ENCODE measurements around the gene EPC1. TPM values are rescaled to one million over a fixed set of nuclear protein-coding genes. Genes with fewer than 3 reads are reported as not detected.
"Not testable (repeated sequence)": the region's sequence is repeated elsewhere in the genome, so short reads cannot be mapped to it uniquely, and the experiment has no call there.

The EPC1 gene
- total and polyA plus RNA-seq, 12 donors = 8.4 to 25.4 (median 19.0) TPM

DNA sequence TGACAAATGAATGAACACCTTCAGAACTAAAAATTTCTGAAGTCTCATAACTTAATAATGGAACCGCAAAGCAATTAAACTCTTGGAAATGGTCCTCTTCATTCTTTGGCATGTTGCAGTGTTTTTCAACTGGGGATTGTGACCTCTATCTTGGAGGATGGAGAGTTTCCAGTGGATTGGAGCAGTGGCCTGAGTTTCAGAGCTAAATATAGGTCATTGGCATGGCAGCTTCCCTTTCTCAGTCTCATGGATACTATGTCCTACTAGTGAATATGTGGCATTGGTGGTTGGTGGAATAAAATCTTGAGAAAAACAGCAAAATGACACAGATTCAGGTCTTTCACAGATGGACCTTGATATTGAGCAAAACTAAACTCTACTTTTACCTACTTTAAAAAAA is 24.1 kb upstream of the EPC1 start:
- Histone ChIP-seq H3K27me3 (no peaks in the 10 kb centered on the region), H3K4me1 (peaks cover 0 to 84% (median 50%) of the 10 kb centered on the region in 9 donors), H3K36me3 (peaks cover 0 to 6% (median 0%) of the 10 kb centered on the region in 9 donors), H3K9me3 (peaks cover 0 to 5% (median 0%) of the 10 kb centered on the region in 11 donors), H3K27ac (peak overlapping the region in 7 of 10 donors; percentile 1 to 53 (median 44)), H3K4me3 (no peak overlapping the region)
- ATAC-seq (peak; percentile 67 to 88 (median 82)), DNase-seq (peak in 1 of 2 donors; percentile 38)
- TF ChIP-seq, protein P1, sequence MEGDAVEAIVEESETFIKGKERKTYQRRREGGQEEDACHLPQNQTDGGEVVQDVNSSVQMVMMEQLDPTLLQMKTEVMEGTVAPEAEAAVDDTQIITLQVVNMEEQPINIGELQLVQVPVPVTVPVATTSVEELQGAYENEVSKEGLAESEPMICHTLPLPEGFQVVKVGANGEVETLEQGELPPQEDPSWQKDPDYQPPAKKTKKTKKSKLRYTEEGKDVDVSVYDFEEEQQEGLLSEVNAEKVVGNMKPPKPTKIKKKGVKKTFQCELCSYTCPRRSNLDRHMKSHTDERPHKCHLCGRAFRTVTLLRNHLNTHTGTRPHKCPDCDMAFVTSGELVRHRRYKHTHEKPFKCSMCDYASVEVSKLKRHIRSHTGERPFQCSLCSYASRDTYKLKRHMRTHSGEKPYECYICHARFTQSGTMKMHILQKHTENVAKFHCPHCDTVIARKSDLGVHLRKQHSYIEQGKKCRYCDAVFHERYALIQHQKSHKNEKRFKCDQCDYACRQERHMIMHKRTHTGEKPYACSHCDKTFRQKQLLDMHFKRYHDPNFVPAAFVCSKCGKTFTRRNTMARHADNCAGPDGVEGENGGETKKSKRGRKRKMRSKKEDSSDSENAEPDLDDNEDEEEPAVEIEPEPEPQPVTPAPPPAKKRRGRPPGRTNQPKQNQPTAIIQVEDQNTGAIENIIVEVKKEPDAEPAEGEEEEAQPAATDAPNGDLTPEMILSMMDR (IDR thresholded peaks at IDR 0.05) = no peak
- intact Hi-C loops (cut with DNase I) = loop anchor here in 2 of 10 donors (5.0 to 10.0 kb wide), 2 partner anchors 179 to 316 kb away; partner anchors contain the start of gene KIF5B (in 1 of the 2)
- 38 to 43% methylated on average over 1 of the region's 1 CpG for WGBS, 2 donors

DNA sequence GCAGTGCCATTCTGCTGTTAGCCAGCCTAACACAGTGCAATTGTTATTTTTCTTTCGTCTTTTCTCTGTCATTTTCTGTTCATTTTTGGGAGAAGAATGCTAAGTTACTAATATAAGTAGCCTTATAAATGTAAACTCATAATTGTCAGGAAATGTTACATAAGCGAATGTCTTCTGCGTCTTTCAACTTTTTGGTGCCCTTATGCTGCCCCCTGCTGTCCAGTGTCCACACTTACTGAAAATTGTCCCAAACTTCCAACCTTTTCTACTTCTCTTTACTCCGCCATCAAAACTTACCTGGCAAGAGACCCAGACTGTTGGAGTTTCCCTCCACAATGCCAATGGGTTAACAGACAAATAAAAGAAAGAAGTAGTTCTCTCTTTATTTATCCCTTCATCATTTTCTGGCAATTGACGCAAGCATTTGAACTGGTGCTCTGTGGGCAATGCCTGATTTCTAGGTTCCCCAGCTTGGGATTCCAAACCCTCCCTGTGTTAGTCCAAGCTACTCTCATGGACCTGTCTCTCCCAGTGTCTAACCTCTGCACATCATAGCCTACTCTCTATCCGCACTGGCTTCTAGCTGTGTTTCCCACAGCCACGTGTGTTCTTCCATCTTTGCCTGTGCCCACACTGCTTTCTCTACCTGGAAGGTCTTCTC is 21.0 kb upstream of the EPC1 start:
- TF ChIP-seq, protein P1 (IDR thresholded peaks at IDR 0.05) = peak; percentile 61 to 91 (median 84)
- intact Hi-C loops (cut with DNase I) = loop anchor here in 8 of 10 donors (1.0 to 10.0 kb wide), 7 partner anchors 111 to 313 kb away; partner anchors contain the start of gene KIF5B (in 1 of the 8)
- Histone ChIP-seq H3K27me3 (no peaks in the 10 kb centered on the region), H3K4me1 (peaks cover 0 to 66% (median 33%) of the 10 kb centered on the region in 9 donors), H3K9me3 (no peaks in the 10 kb centered on the region), H3K36me3 (peaks cover 0 to 6% (median 0%) of the 10 kb centered on the region in 9 donors), H3K4me3 (peak overlapping the region in 4 of 10 donors; percentile 11 to 34 (median 26)), H3K27ac (peak overlapping the region in 6 of 10 donors; percentile 0 to 38 (median 32))
- 28 to 34% methylated on average over 7 of the region's 7 CpGs for WGBS, 2 donors
- peak in 7 of 8 donors; percentile 28 to 63 (median 50) for ATAC-seq
- DNase-seq = peak; percentile 44 to 84

DNA sequence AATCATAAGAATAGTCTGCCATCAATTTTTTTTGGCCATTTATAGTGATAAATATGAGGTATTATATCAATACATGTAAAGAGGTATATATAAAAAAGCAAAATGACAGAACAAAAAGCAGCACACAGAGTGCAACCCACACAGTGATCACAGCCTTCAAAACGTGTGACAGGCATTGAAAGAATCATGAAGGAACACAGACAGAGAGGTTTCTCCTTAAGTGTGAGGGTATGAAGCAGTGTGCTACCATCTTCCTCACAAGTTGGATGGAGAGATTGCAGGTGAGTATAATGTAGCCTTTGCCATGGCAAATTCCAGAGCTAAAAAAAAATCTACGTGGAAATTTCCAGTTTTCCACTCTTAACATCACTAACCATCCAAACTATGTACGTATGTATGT is 19.6 kb upstream of the EPC1 start:
- no peaks in the 10 kb centered on the region for H3K9me3 ChIP-seq
- ATAC-seq = no peak
- peak overlapping the region in 2 of 10 donors; percentile 4 to 38 for H3K27ac ChIP-seq

GRCh38 chr10:32366111-32366510 is 19.2 kb upstream of the EPC1 start:
- ATAC-seq = no peak
- intact Hi-C loops (cut with DNase I) = loop anchor here in 7 of 10 donors (2.0 to 10.0 kb wide), 5 partner anchors 109 to 311 kb away; partner anchors contain the start of gene KIF5B (in 1 of the 7)
- Histone ChIP-seq H3K27me3 (no peaks in the 10 kb centered on the region), H3K27ac (peak overlapping the region in 1 of 10 donors; percentile 4), H3K4me1 (peaks cover 0 to 62% (median 35%) of the 10 kb centered on the region in 9 donors), H3K36me3 (peaks cover 0 to 3% (median 0%) of the 10 kb centered on the region in 9 donors), H3K9me3 (no peaks in the 10 kb centered on the region), H3K4me3 (peak overlapping the region in 5 of 10 donors; percentile 12 to 31 (median 26))
- 42 to 63% methylated on average over 4 of the region's 4 CpGs for WGBS, 2 donors
- TF ChIP-seq, protein P1 (IDR thresholded peaks at IDR 0.05) = no peak
- DNase-seq = no peak

More for the DNA sequence above, 19.6 kb upstream of the EPC1 start:
- WGBS, 2 donors = 32 to 55% methylated on average over 3 of the region's 3 CpGs
- peak overlapping the region in 2 of 10 donors; percentile 16 to 28 for H3K4me3 ChIP-seq
- intact Hi-C loops (cut with DNase I) = loop anchor here in 7 of 10 donors (2.0 to 10.0 kb wide), 5 partner anchors 109 to 312 kb away; partner anchors contain the start of gene KIF5B (in 1 of the 7)
- H3K4me1 ChIP-seq = peaks cover 0 to 64% (median 31%) of the 10 kb centered on the region in 9 donors
- peaks cover 0 to 6% (median 0%) of the 10 kb centered on the region in 9 donors for H3K36me3 ChIP-seq
- TF ChIP-seq, protein P1 (IDR thresholded peaks at IDR 0.05) = no peak
- no peaks in the 10 kb centered on the region for H3K27me3 ChIP-seq
- DNase-seq = no peak

DNA sequence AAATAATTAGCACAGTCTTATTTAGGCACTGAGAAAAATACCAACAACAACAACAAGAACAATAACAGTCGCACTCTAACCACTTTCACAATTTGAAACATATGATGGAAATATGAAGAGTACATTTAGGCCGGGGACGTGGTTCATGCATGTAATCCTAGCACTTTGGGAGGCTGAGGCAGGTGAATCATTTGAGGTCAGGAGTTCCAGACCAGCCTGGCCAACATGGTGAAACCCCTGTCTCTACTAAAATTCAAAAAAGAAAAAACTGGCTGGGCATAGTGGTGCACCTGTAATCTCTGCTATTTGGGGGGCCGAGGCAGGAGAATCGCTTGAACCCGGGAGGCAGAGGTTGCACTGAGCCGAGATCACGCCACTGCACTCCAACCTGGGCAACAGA is 18.4 kb upstream of the EPC1 start:
- H3K27me3 ChIP-seq, H3K36me3 ChIP-seq, H3K27ac ChIP-seq, ATAC-seq, H3K9me3 ChIP-seq, DNase-seq, H3K4me3 ChIP-seq: not testable (repeated sequence)
- H3K4me1 ChIP-seq = peaks cover 0 to 55% (median 35%) of the 10 kb centered on the region in 9 donors
- 97 to 98% methylated on average over 8 of the region's 8 CpGs for WGBS, 2 donors
- intact Hi-C loops (cut with DNase I) = loop anchor here in 7 of 10 donors (5.0 to 10.0 kb wide), 4 partner anchors 108 to 311 kb away; partner anchors contain the start of gene KIF5B (in 1 of the 7)

All from heart right ventricle (tissue), 16 donors.